Measurements from ENCODE around the gene PFKFB2.

The PFKFB2 gene

DNA sequence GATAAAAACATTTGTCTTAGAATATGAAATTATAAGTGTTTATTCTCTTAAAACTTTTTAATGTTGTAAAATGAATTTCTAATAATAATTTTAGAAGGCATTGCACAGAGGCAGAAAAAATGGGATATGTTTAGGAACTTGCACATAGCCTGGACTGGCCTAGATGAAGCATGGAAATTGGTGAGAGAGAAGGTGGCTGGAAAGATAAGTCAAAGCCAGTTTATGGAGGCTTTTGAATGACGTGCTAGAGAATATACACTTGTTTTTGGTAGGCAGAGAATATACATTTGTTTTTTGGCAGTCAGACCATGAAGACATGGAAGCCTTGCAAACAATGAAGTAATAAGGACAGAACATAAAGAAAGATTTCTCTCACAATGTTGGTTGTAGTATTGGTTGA lies 48.6 kb downstream of the PFKFB2 start:
- H3K9me3 ChIP-seq (ENCODE audit: control insufficient read depth, insufficient read depth, low read depth, low read length), result peaks cover 17% of the 10 kb centered on the region
- H3K4me3 ChIP-seq (ENCODE audit: low read depth, low read length), result no peak overlapping the region
- H3K4me1 ChIP-seq (ENCODE audit: control insufficient read depth, insufficient read depth, low read length), result no peaks in the 10 kb centered on the region
- H3K27ac ChIP-seq (ENCODE audit: low read depth, low read length), result no peak overlapping the region
- no peaks in the 10 kb centered on the region for H3K36me3 ChIP-seq (ENCODE audit: control insufficient read depth, insufficient read depth, low read length)
- no peaks in the 10 kb centered on the region for H3K27me3 ChIP-seq (ENCODE audit: control insufficient read depth, insufficient read depth, low read length)
- no peak overlapping the region for H3K9ac ChIP-seq (ENCODE audit: low read length)

- H3K4me3 ChIP-seq (ENCODE audit: low read depth, low read length), result no peak overlapping the region
- H3K9ac ChIP-seq (ENCODE audit: low read length), result no peak overlapping the region
- no peaks in the 10 kb centered on the region for H3K36me3 ChIP-seq (ENCODE audit: control insufficient read depth, insufficient read depth, low read length)
- H3K27me3 ChIP-seq (ENCODE audit: control insufficient read depth, insufficient read depth, low read length), result no peaks in the 10 kb centered on the region
- peaks cover 17% of the 10 kb centered on the region for H3K9me3 ChIP-seq (ENCODE audit: control insufficient read depth, insufficient read depth, low read depth, low read length)
- no peak overlapping the region for H3K27ac ChIP-seq (ENCODE audit: low read depth, low read length)
- H3K4me1 ChIP-seq (ENCODE audit: control insufficient read depth, insufficient read depth, low read length), result no peaks in the 10 kb centered on the region
Observed at GRCh38 chr1:207102146-207102545, 49.1 kb downstream of the PFKFB2 start.

DNA sequence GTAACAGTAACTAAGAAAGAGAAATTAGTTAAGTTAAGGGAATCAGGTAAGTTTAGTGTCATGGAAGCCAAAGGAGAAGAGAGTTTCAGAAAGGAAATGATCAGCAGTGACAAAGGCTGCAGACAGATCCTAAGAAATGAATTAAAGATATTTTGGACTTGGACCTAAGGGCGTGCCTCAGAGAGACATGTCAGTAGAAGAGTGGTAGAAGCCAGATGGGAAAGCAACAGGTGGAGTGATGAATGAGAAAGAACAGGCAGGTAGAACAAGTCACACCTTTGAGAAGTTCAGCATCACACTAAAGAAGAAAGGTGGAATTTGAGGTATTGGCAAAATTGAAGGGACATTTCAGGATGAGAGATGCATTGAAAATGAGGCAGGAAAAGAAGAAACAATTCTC lies 49.6 kb downstream of the PFKFB2 start:
- Histone ChIP-seq H3K4me1 (ENCODE audit: control insufficient read depth, insufficient read depth, low read length) (no peaks in the 10 kb centered on the region), H3K27ac (ENCODE audit: low read depth, low read length) (no peak overlapping the region), H3K27me3 (ENCODE audit: control insufficient read depth, insufficient read depth, low read length) (no peaks in the 10 kb centered on the region), H3K9ac (ENCODE audit: low read length) (no peak overlapping the region), H3K4me3 (ENCODE audit: low read depth, low read length) (no peak overlapping the region), H3K36me3 (ENCODE audit: control insufficient read depth, insufficient read depth, low read length) (no peaks in the 10 kb centered on the region), H3K9me3 (ENCODE audit: control insufficient read depth, insufficient read depth, low read depth, low read length) (peaks cover 15% of the 10 kb centered on the region)

GRCh38 chr1:207103892-207104373 lies 50.9 kb downstream of the PFKFB2 start, which contains the start of gene C4BPA:
C4BPA (plus strand) TSS chr1:207104233; CDS start chr1:207113026, 8,793 bp downstream.
- H3K9ac ChIP-seq (ENCODE audit: low read length), result no peak within 1 kb of the TSS
- H3K4me3 ChIP-seq (ENCODE audit: low read depth, low read length), result no peak within 1 kb of the TSS
- H3K9me3 ChIP-seq (ENCODE audit: control insufficient read depth, insufficient read depth, low read depth, low read length), result peaks cover 3% of the 10 kb centered on the region
- no peaks in the 10 kb centered on the region for H3K36me3 ChIP-seq (ENCODE audit: control insufficient read depth, insufficient read depth, low read length)
- H3K27ac ChIP-seq (ENCODE audit: low read depth, low read length), result no peak within 1 kb of the TSS
- H3K4me1 ChIP-seq (ENCODE audit: control insufficient read depth, insufficient read depth, low read length), result no peaks in the 10 kb centered on the region
- H3K27me3 ChIP-seq (ENCODE audit: control insufficient read depth, insufficient read depth, low read length), result no peaks in the 10 kb centered on the region

DNA sequence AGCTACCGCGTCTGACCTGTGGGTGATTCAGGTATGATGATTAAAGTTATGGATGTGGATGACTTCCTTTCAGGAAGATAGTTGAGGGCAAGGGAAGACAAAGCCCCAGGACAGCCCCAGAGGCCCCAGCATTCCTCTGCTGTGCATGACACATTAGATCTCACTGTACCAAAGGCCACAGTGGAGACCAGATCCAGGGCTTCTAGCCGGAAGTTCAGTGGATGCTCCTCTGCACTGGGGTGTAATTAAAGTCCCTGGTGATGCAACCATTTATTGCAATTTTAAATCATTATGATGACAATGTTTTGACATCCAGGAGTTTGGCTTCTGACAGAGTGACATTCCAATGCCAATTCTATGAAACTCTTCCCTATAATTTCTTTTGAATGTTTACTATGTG lies 55.9 kb downstream of the PFKFB2 start:
- H3K27ac ChIP-seq (ENCODE audit: low read depth, low read length), result no peak overlapping the region

GRCh38 chr1:207112616-207113296 lies 59.7 kb downstream of the PFKFB2 start:
- Histone ChIP-seq H3K36me3 (ENCODE audit: control insufficient read depth, insufficient read depth, low read length) (no peaks in the 10 kb centered on the region), H3K9ac (ENCODE audit: low read length) (no peak overlapping the region), H3K4me1 (ENCODE audit: control insufficient read depth, insufficient read depth, low read length) (no peaks in the 10 kb centered on the region), H3K27me3 (ENCODE audit: control insufficient read depth, insufficient read depth, low read length) (no peaks in the 10 kb centered on the region), H3K4me3 (ENCODE audit: low read depth, low read length) (no peak overlapping the region), H3K27ac (ENCODE audit: low read depth, low read length) (no peak overlapping the region), H3K9me3 (ENCODE audit: control insufficient read depth, insufficient read depth, low read depth, low read length) (no peaks in the 10 kb centered on the region)

More for the DNA sequence above, 55.9 kb downstream of the PFKFB2 start:
- no peaks in the 10 kb centered on the region for H3K27me3 ChIP-seq (ENCODE audit: control insufficient read depth, insufficient read depth, low read length)
- no peaks in the 10 kb centered on the region for H3K36me3 ChIP-seq (ENCODE audit: control insufficient read depth, insufficient read depth, low read length)
- no peak overlapping the region for H3K4me3 ChIP-seq (ENCODE audit: low read depth, low read length)
- no peak overlapping the region for H3K9ac ChIP-seq (ENCODE audit: low read length)
- no peaks in the 10 kb centered on the region for H3K4me1 ChIP-seq (ENCODE audit: control insufficient read depth, insufficient read depth, low read length)
- no peaks in the 10 kb centered on the region for H3K9me3 ChIP-seq (ENCODE audit: control insufficient read depth, insufficient read depth, low read depth, low read length)

DNA sequence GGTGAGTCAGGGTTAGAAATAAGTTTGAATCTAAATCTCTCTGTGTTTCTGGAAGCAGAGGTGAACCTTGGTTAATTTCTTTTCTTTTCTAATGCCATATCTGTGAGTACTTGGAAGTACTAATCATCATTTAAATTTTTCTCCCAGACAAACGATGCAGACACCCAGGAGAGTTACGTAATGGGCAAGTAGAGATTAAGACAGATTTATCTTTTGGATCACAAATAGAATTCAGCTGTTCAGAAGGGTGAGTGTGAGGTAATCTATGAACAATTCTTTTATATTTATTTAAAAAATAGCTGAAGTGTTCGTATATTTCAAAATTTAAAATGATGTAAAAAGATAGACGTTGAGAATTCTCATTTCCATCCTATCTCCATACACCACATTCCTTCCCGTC lies 62.2 kb downstream of the PFKFB2 start:
- H3K9me3 ChIP-seq (ENCODE audit: control insufficient read depth, insufficient read depth, low read depth, low read length), result no peaks in the 10 kb centered on the region
- H3K4me3 ChIP-seq (ENCODE audit: low read depth, low read length), result no peak overlapping the region
- no peaks in the 10 kb centered on the region for H3K27me3 ChIP-seq (ENCODE audit: control insufficient read depth, insufficient read depth, low read length)
- no peaks in the 10 kb centered on the region for H3K36me3 ChIP-seq (ENCODE audit: control insufficient read depth, insufficient read depth, low read length)
- H3K4me1 ChIP-seq (ENCODE audit: control insufficient read depth, insufficient read depth, low read length), result no peaks in the 10 kb centered on the region
- no peak overlapping the region for H3K9ac ChIP-seq (ENCODE audit: low read length)
- no peak overlapping the region for H3K27ac ChIP-seq (ENCODE audit: low read depth, low read length)

GRCh38 chr1:207124389-207124788 lies 71.3 kb downstream of the PFKFB2 start:
- Histone ChIP-seq H3K9ac (ENCODE audit: low read length) (no peak overlapping the region), H3K9me3 (ENCODE audit: control insufficient read depth, insufficient read depth, low read depth, low read length) (no peaks in the 10 kb centered on the region; the same call in 1 of the 2 replicates), H3K4me3 (ENCODE audit: low read depth, low read length) (no peak overlapping the region), H3K4me1 (ENCODE audit: control insufficient read depth, insufficient read depth, low read length) (no peaks in the 10 kb centered on the region), H3K27ac (ENCODE audit: low read depth, low read length) (no peak overlapping the region), H3K36me3 (ENCODE audit: control insufficient read depth, insufficient read depth, low read length) (no peaks in the 10 kb centered on the region), H3K27me3 (ENCODE audit: control insufficient read depth, insufficient read depth, low read length) (no peaks in the 10 kb centered on the region)

DNA sequence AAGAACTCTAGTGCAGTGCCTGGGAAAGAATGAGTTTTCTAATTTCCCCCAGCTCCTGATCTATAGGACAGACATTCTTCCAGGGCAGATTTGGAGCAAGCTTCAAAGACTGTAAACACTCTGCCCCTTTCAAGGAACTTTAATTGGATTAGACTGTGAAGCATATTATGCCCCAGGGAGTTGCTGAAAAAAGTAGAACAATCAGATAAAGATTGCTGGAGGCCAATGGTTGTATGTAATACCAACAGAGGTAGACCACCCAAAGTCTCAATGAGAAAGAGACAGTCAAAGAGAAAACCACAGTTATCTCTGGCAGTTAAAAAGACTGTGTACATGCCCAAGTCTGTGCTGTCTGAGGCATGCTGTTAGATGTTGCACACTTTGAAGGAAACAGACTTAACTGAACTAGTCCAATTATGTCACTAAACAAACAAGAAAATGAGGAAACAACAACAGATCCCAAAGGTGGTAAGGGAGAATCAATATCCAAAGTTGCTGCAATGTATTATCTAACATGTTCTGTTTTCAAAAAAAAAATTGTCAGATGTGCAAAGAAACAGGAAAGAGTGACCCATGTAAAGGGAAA lies 75.4 kb downstream of the PFKFB2 start:
- H3K4me1 ChIP-seq (ENCODE audit: control insufficient read depth, insufficient read depth, low read length), result no peaks in the 10 kb centered on the region
- H3K9me3 ChIP-seq (ENCODE audit: control insufficient read depth, insufficient read depth, low read depth, low read length), result no peaks in the 10 kb centered on the region; the same call in 1 of the 2 replicates
- no peak overlapping the region for H3K4me3 ChIP-seq (ENCODE audit: low read depth, low read length)
- H3K27ac ChIP-seq (ENCODE audit: low read depth, low read length), result no peak overlapping the region
- H3K36me3 ChIP-seq (ENCODE audit: control insufficient read depth, insufficient read depth, low read length), result no peaks in the 10 kb centered on the region
- H3K9ac ChIP-seq (ENCODE audit: low read length), result no peak overlapping the region
- no peaks in the 10 kb centered on the region for H3K27me3 ChIP-seq (ENCODE audit: control insufficient read depth, insufficient read depth, low read length)

GRCh38 chr1:207129053-207129452 lies 76.0 kb downstream of the PFKFB2 start:
- Histone ChIP-seq H3K4me1 (ENCODE audit: control insufficient read depth, insufficient read depth, low read length) (no peaks in the 10 kb centered on the region), H3K27me3 (ENCODE audit: control insufficient read depth, insufficient read depth, low read length) (no peaks in the 10 kb centered on the region), H3K4me3 (ENCODE audit: low read depth, low read length) (no peak overlapping the region), H3K36me3 (ENCODE audit: control insufficient read depth, insufficient read depth, low read length) (no peaks in the 10 kb centered on the region), H3K9ac (ENCODE audit: low read length) (no peak overlapping the region), H3K9me3 (ENCODE audit: control insufficient read depth, insufficient read depth, low read depth, low read length) (no peaks in the 10 kb centered on the region; the same call in 1 of the 2 replicates), H3K27ac (ENCODE audit: low read depth, low read length) (no peak overlapping the region)
